NCI-H510A treated with DMSO at 0.1 percent for 48 hours (cell line): ENCODE results near the gene PDZRN3.

Source experiments
- DNase-seq: peaks from one replicate; lab custom pipeline; 2025; lab: John Stamatoyannopoulos, UW

The PDZRN3 gene

GRCh38 chr3:73452729-73453128, 172.0 kb downstream of the PDZRN3 start:
- no peak for DNase-seq

- DNase-seq: peak; percentile 60
Observed at GRCh38 chr3:73451301-73451944, 173.3 kb downstream of the PDZRN3 start.

DNA sequence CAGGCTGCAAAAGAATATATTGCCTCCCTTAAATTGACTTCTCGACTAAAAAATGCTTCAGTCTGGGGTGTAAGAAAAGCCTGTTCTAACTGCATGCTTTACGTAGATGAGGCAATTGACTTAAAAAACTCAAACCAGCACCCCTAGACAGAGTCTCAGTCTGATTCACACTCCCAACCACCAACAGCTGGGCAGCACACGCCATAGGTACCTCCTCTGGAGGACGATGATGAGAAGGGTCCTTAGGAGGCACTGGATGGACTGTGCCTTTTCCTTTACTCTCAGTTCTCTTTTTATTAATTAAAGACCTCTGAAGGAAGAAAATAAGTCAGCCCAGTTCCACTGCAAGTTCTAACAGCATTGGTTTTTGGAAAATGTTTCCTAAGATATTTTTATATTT, 175.0 kb downstream of the PDZRN3 start:
- DNase-seq: no peak

GRCh38 chr3:73448761-73449301, 175.9 kb downstream of the PDZRN3 start:
- no peak for DNase-seq

DNA sequence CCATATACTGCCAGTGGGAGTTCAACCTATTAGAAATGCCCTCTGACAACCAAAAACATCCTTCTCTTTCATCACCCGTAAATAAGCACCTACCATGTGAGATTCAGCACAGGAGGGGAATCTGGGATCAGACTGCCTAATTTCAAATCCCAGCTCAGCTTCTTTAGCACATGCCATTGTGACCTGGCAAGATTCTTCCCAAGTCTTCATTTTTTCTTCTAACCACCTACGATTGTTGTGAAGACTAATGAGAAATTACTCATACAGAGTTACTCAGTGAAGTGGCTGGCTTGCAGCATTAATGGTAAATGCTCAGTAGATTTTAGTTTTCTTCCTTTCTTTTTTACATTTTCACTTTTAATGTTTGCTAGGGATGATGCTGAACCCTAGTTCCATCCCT, 176.7 kb downstream of the PDZRN3 start:
- no peak for DNase-seq

- DNase-seq: no peak
Observed at GRCh38 chr3:73447111-73447510, 177.6 kb downstream of the PDZRN3 start.

GRCh38 chr3:73446467-73447110, 178.2 kb downstream of the PDZRN3 start:
- DNase-seq: no peak

DNA sequence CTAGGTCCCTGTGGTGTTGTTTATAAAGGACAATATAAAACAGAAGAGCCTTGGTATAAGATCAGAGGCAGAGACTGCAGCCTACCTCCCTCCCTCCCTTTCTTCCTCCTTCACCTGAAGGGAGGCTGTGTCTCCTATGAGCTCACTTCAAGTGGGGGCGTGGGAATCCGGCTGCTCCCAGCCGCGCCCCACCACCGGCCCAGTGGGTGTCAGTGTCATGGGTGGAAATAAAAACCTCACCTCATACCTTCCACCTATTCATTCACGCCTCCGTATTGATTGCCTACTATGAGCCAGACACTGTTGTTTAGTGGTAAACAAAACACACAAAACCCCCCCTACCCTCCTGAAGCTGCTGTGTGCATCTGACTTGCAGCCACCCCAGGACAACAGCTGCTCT, 181.9 kb downstream of the PDZRN3 start:
- no peak for DNase-seq

GRCh38 chr3:73442152-73442551, 182.6 kb downstream of the PDZRN3 start:
- no peak for DNase-seq

DNA sequence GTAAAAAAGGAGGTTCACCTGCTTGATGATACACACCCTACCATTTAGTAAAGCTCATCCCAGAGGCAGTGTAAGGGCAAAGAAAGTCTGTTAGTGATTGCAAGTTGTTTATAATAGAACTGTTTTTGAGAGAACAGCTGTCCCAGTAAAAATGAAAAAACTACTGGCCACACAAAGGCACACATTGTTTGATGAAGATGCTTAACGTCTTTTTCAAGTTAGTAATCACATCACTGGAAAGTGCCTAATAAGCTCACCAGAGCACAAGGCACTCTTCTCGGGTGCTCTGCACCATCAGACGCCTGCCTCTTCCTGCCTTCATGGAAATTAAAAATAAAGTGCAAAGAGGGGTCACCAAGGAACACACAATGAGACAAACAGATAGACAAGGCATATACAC, 186.9 kb downstream of the PDZRN3 start:
- DNase-seq: no peak

- DNase-seq: no peak
Observed at GRCh38 chr3:73435055-73435454, 189.7 kb downstream of the PDZRN3 start.

GRCh38 chr3:73433687-73434086, 191.1 kb downstream of the PDZRN3 start:
- no peak for DNase-seq

DNA sequence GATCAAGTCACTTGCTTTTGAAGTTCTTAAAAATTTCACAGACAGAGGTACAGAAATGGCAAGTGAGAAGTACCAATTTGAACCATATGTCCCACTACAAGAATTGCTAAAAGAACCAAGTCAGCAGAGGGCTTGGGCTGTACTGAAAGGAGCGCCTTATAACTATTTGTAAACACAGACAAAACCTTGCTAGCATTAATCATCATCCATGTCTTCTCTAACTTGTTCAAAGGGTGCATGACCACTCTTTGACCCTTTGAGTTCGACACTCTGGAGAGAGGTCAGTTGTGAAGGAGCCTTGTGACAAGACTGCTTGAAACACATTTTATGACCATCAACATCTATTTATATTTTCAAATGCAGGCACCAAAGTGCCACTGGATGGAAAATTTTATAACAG, 191.7 kb downstream of the PDZRN3 start:
- no peak for DNase-seq

GRCh38 chr3:73432706-73433032, 192.1 kb downstream of the PDZRN3 start:
- DNase-seq: no peak

- peak; percentile 23 for DNase-seq
Observed at GRCh38 chr3:73432023-73432705, 192.6 kb downstream of the PDZRN3 start.

DNA sequence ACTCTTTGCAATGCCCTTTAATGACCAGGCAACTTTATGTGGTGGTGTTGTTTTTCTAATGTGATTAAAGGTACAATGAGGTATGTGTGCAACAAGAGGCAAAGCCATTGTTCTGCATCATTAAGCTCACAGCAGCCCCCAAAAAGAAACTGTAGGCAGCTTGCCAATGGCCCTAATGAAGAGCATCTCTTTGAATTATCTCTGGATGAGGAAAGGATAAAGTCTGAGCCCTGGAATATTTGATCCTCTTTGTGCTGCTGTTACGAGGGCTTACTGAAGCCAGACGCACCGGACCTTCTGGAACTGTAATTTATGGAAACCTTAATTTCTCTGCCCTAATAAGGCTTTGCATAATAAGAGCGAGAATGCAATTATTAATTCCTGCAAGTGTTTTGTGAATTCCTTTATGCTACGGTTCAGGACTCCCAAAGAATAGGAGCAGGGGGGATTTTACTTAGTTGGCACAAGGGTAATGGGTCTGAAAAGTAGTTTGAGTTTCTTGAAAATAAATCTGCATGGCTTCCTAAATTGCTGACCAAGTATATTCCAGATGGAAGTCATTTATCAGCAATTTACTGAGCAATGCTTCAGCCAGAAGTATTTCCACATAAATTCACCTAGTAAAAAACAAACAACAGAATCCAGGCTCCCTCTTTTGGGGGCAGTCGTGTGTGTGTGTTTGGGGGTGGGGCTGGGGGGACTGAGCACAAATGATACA, 193.4 kb downstream of the PDZRN3 start:
- DNase-seq: no peak

DNA sequence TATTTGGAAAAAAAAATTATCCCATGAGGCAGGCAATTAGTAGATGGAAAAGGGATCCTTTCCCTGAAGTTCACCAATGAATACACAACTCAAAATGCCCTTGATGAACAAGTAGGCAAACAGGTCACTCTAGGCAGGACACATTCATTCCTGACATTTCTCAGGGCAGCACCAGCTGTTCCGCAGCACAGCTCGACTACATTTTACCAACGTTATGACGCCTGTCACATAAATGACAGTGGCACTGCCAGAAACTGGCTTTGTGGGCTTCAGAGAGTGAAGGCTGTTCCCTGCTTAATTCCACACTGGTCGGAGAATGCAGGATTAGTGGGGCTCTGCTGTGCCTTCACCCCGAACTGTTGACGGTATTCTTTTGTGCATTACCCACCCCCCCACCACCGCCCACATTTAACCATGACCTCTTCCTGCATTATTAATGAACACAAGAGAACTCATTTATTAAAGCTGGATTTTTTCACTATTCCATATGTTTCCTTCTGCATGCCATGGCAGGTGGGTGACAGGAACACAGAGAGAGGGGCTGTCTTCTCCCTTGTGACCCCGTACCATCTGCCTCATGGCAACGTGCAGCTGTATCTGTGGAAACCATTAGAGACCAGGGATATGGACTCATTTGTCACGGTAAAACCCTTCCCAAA, 197.6 kb downstream of the PDZRN3 start:
- no peak for DNase-seq

DNA sequence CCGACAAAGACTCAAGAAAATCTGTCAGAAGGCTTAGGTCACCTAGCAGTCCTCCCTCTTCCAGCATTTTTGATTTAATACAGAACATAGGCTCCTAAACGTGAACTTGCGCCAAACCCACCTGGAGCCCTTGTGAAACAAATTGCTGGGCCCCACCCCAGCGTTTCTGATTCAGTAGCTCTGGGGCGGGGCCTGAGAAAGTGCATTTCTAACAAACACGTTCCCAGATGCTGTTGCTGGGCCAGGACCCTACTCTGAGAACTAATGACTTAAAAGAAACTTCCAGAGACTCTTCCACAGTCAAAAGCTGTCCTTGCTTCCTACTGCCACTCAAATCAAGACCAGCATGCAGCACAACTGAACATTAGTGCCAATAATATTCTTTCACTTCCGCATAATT, 198.1 kb downstream of the PDZRN3 start:
- DNase-seq: no peak

GRCh38 chr3:73423116-73423515, 201.6 kb downstream of the PDZRN3 start:
- no peak for DNase-seq

- no peak for DNase-seq
Observed at GRCh38 chr3:73422571-73422970, 202.2 kb downstream of the PDZRN3 start.

DNA sequence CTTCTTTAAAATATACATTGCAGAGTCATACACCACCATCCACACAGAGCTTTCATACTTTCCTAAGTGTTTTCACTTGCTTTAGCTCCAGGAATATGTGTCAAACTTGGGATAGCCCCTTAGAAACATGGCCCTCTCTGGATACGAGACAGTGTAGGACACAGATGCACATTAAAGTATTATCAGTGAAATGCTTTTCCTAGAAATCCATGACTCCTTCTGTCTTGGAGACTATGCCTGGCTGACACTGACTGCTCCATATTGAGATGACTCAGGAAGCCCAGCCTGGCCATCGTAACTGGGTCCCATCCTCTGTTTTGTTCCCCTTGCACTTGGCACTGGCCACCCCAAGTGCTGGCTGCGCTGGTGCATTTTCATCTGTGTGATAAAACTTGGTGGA, 204.8 kb downstream of the PDZRN3 start:
- DNase-seq: no peak

DNA sequence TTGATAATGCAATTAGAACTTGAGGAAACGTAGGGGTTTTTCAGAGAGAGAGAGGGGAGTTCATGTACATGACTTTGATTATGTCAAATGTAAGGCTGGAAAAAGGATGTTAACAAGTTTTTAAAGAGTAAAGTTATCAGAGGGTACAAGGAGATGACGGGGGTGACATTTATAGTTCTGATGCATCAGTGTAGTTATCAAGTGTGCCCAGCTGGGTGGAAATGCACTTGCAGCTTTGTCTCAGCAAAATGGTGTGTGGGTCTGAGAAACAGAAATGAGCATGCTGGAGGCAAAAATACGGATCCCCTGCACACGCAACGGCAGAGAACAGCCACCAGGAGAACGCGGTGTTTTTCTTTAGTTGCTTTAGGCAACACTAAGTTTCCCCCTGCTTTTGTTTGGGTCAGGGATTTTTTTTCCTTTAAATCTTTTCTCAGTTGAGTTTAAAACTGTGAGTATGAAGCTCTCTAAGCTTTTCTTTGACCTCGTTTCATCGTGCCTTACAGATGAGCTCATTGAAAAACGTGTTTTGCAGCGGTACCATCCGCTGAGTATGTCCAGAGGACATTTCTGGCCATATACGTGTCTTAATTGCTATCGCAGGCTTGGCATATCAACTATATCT, 205.4 kb downstream of the PDZRN3 start:
- no peak for DNase-seq
